Activated CD4-positive, alpha-beta T cell treated with anti-CD3 and anti-CD28 coated beads for 36 hours (primary cell): Measurements from ENCODE around the gene INSR. TPM values are rescaled to one million over a fixed set of nuclear protein-coding genes. Genes with fewer than 3 reads are reported as not detected.

ENCODE experiments used
- total RNA-seq, 2 experiments: library from RNA; stranded (reverse); gene quantifications; one replicate each; pipeline ENCODE4 v1.2.3, GENCODE V29; 2021

The INSR gene
- total RNA-seq, 2 experiments from 2014 or later = 3.5 to 4.2 TPM

Other genes starting within 250 kb of the INSR start
- gene MBD3L2, start 245.1 kb downstream of the INSR start, total RNA-seq = not detected
- not detected for gene MBD3L3, start 235.7 kb downstream of the INSR start, total RNA-seq
- gene ZNF557, start 224.7 kb downstream of the INSR start, total RNA-seq = 1 to 10 TPM; 8.9 to 9.6 TPM
- 10 to 100 TPM; 36.6 to 39.3 TPM for gene ARHGEF18, start 54.5 kb upstream of the INSR start, total RNA-seq
- gene PEX11G, start 194.6 kb upstream of the INSR start, total RNA-seq = 1 to 10 TPM in 1 of 2 experiments, under 1 TPM in 1; 0.51 to 1.1 TPM
- 1 to 10 TPM; 5.1 to 8.5 TPM for gene ZNF358, start 221.7 kb upstream of the INSR start, total RNA-seq
- gene MCOLN1, start 228.2 kb upstream of the INSR start, total RNA-seq = 1 to 10 TPM; 6.7 to 7.7 TPM
- 100 to 1,000 TPM in 1 of 2 experiments, 10 to 100 TPM in 1; 82.2 to 108 TPM for gene PNPLA6, start 241.3 kb upstream of the INSR start, total RNA-seq